GM12874 (cell line): ENCODE data around the gene AMBP.

Experiments used
- TF ChIP-seq, protein P1 (sequence below): IDR thresholded peaks from 2 replicates; pipeline ENCODE4 v1.5.1; 2011; ENCODE audit warnings: low read depth, mild to moderate bottlenecking, control low read depth, low read length, moderate library complexity; ENCODE audit not compliant: insufficient read depth

The AMBP gene

DNA sequence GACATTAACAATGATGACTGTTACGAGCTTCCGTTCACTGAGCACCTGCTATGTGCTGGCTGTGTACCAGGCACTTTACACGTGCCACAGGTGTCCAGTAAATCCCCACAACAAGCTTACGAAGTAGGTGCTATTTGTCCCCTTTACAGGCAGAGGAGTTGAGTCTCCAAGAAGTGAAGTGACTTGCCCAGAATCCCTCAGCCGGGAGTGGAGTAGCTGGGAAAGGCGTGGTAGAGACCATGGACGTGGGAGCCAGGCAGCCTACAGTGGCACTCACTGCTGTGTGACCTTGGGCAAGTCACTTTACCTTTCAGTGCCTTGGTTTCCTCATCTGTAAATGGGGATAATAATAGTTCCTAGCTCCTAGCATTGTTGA, 669 bp upstream of the AMBP start:
- TF ChIP-seq, protein P1, sequence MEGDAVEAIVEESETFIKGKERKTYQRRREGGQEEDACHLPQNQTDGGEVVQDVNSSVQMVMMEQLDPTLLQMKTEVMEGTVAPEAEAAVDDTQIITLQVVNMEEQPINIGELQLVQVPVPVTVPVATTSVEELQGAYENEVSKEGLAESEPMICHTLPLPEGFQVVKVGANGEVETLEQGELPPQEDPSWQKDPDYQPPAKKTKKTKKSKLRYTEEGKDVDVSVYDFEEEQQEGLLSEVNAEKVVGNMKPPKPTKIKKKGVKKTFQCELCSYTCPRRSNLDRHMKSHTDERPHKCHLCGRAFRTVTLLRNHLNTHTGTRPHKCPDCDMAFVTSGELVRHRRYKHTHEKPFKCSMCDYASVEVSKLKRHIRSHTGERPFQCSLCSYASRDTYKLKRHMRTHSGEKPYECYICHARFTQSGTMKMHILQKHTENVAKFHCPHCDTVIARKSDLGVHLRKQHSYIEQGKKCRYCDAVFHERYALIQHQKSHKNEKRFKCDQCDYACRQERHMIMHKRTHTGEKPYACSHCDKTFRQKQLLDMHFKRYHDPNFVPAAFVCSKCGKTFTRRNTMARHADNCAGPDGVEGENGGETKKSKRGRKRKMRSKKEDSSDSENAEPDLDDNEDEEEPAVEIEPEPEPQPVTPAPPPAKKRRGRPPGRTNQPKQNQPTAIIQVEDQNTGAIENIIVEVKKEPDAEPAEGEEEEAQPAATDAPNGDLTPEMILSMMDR = no peak

DNA sequence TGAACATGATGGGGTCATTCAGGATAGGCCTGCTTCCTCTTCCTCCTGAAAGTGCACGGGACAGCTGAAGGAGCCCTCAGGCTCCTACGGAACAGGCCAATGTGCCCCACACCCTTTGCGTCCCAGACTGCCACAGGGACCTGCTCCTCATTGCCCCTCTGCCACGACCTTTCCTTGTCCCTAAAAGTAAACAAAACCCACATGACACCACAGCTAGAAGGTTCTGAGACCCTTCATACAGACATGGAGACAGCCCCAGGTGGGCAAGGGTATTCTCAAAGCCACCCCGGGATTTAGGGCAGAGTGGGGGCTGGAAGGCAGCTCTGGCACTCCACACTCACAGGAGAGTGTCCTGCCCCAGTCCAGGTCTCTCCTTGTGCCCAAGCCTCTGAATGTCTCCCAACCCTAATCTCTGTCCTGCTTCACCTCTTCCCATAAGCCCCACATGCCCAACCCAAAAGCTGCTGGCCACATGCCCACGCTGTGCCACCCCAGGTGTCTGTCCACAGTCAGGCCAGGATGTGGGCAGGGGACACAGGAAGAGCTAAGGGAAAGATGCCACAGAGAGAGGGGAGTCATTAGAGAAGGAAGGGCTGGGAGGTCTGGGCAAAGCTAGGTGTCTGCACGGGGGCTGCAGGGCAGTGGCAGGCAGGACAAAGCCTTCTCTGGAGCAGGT, 800 bp downstream of the AMBP start:
- TF ChIP-seq, protein P1 = no peak

DNA sequence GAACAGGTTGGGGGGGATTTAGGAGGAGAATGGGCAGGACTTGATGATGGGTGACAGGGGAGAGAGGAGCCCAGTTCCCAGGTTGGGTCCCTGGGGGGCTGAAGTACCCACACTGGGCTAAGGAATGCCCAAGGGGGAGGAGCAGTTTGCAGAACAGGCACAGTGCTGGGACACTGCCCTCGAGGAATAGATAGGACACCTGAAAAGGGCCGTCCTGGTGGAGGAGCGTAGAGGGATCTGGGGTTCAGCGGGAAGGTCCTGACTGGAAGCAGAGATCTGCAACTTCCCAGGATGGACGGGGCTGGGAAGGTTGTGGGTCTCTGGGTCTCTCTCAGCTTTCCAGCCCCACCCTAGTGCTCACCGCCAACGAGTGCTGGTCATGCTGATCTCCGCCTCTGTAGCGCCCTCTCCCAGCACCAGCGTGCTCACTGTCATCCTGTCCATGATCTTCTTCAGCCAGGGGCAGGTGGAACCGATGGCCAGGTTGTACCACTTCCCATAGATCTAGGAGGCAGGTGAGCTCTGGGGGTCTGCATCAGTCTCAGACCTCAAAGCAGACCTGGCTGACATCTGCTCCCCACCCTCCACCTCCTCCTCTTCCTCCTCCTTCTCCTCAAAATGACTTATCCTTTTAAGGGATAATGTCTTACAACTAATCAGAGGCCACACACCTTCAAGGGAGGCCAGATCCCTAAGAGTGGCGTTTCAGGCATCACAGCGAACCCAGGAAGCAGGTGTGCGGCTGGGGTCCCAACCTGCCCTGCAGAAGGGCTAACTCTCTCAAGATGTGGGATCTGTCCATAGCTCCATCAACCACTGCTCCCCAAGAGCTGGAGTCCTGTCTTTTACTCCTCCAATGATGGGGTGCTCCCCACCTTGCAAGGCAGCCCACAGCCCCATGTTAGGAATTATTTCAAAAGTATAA, 1.6 kb downstream of the AMBP start:
- TF ChIP-seq, protein P1 = no peak

DNA sequence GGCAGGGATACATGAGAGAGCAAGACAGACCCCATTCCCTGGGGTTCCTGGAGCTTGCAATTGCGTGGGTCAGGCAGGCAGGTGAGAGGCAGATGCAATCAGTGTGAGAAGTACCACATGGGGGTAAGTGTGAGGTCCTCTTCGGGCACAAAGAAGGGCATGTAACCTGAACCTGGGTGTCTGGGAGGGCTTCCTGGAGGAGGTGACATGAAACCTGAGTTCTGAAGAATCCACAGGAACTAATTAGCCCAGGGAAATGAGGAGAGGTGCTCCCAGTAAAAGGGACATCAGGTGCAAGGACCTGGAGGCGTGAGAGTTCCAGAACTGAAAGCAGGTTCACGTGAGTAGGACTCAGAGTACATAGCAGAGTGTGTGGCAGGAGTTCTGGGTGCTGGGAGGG, 2.5 kb downstream of the AMBP start:
- TF ChIP-seq, protein P1 = no peak

DNA sequence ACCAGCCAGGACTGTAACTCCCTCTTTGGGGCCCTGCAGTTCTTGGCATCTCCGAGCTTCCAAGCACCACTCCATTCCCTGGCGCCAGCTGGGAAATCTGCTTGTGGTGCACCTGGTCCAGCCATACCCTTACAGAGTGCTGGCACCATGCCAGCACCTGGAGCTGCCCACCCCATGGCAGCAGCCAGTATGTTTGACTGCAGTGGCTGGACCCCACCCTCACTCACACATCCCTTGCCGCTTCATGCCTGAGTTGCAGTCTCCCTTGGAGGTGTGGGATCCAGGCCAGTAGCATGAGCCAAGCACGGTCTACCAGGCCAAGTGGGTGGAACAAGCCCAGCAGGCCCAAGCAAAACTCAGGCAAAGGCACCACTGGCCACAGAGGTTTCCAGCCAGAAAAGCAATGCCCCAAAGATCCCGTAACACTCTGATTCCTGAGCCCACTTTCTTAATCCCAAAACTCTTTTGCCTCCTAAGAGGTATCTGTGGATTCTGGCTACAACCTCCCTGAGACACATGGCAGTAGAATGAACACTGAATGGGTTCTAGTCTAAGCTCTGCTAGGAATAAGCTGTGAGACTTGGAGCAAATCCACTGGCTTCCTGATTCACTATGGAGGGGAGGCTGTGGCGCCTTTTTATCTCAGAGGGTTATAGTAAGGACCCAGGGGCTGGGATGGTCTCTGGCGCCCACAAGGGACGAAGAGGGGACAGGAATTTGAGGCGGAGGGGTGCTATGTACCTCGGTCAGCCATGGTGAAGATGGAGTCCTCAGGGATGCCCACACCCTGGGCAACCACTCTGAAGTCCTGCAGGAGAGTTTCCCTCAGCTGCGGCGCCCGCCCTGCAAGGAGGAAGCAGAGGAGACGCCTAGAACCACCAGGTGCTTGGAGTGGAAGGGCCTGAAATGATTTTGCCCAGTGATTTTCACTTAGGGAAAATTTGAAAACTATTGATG, 5.6 kb downstream of the AMBP start:
- TF ChIP-seq, protein P1 = no peak

DNA sequence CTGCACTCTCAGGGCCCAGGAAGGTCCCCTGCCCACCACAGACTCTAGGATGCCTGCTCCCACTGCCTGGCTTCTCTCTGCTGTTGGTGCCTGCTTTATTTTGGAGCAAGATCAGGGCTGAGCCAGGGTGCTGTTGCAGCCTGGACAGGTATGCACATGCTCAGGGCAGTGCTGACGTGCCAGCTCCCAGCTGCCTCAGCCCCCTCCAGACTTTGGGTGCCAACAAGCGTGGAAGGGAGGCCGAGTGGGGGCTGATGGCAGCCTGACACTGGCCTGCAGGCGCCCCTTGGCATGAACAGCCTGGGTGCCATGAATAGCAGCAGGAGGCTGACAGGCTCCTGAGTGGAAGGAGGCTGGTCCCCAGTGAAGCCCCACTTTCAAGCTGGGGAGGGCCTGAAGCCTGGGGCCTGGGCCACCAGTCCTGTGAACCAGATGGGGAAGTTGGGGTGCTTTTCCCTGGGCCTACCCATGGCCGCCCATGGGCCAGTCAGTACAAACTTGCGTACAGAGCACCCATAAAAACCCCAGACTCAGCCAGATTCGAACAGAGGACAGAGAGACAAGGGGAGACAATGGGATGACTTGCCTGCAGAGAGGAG, 6.8 kb downstream of the AMBP start:
- TF ChIP-seq, protein P1 = no peak
